CMK (cell line): ENCODE data around the gene TSNAX.
"Not testable (repeated sequence)": the region's sequence is repeated elsewhere in the genome, so short reads cannot be mapped to it uniquely, and the experiment has no call there.

Source experiments
- DNase-seq: peaks from one replicate; pipeline ENCODE4 v3.0.0-alpha.2; 2010; ENCODE audit warnings: low read depth

Gene TSNAX

DNA sequence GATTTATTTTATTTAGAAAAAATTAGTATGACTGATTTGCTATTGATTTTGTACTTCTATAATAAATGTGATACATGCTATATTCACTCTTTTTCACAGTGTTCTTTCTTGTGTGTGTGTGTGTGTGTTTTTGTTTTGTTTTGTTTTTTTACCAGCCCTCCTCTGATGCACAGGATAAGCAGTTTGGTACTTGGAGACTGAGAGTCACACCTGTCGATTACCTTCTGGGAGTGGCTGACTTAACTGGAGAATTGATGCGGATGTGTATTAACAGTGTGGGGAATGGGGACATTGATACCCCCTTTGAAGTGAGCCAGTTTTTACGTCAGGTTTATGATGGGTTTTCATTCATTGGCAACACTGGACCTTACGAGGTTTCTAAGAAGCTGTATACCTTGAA is 35.9 kb downstream of the TSNAX start:
- no peak for DNase-seq

GRCh38 chr1:231566496-231566895 is 38.0 kb downstream of the TSNAX start:
- no peak for DNase-seq

DNA sequence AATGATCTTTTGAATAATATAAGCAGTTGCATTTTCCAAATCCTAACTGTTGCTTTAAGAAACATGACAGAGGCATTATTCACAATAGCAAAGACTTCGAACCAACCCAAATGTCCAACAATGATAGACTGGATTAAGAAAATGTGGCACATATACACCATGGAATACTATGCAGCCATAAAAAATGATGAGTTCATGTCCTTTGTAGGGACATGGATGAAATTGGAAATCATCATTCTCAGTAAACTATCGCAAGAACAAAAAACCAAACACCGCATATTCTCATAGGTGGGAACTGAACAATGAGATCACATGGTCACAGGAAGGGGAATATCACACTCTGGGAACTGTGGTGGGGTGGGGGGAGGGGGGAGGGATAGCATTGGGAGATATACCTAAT is 41.8 kb downstream of the TSNAX start:
- not testable (repeated sequence) for DNase-seq

- DNase-seq: no peak
These were observed 43.4 kb downstream of the TSNAX start for GRCh38 chr1:231571904-231572303.

GRCh38 chr1:231575472-231575871 is 47.0 kb downstream of the TSNAX start:
- no peak for DNase-seq

- no peak for DNase-seq
These were observed 48.6 kb downstream of the TSNAX start for GRCh38 chr1:231576804-231577718.

- no peak for DNase-seq
These were observed 52.4 kb downstream of the TSNAX start for GRCh38 chr1:231580874-231581273.

GRCh38 chr1:231581859-231582258 is 53.4 kb downstream of the TSNAX start:
- DNase-seq: no peak

DNA sequence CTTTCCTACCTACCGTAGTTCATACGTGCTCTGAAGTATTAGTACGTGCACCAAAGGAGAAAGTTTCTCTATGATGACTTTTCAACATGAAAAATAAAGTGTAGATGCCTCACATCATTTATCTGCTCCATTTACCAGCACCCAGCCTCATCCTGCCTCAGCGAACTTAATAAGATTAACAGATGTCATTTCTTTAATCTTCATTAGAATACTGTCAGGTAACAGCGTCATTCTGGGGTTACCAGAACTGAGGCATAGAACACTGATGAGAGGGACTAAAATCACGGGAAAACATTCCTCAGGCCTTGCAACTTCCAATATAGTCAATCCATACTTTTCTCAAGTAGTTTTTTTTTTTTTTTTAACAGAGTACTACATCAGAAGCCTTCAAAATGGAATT is 54.9 kb downstream of the TSNAX start:
- DNase-seq: no peak

DNA sequence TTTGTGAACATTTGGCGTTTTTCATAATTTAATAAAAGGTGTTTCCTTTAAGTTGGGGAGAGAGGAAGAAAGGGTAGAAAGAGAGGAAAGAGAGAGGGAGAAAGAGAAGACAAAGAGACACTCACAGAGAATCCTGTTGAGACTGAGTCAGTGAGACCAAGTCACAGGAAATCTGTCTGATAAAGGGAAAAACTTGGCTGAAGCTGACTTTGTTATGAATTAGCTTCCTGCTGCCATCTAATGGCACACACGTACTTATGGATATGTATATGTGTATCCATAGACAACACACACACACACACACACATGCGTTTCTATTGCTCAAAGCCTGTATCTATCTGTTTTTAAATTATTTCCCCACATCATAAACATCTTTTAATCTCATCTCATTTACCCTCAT is 55.6 kb downstream of the TSNAX start:
- DNase-seq: no peak

DNA sequence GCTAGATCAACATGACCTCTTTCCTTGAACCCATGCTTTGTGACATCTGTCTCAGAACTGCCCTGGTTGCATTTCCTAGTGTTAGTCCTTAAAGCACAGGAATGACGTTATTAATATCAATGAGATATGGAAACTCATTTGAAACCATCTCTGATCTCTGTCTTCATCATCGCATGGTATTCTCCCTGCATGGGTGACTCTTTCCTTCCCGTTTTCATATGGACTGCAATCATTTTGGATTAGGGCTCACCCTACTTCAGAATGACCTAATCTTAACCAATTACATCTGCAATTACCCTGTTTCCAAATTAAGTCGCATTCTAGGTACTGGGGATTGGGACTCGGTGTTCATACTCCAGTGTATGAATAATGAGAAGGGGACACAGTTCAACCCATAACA is 56.5 kb downstream of the TSNAX start:
- no peak for DNase-seq

DNA sequence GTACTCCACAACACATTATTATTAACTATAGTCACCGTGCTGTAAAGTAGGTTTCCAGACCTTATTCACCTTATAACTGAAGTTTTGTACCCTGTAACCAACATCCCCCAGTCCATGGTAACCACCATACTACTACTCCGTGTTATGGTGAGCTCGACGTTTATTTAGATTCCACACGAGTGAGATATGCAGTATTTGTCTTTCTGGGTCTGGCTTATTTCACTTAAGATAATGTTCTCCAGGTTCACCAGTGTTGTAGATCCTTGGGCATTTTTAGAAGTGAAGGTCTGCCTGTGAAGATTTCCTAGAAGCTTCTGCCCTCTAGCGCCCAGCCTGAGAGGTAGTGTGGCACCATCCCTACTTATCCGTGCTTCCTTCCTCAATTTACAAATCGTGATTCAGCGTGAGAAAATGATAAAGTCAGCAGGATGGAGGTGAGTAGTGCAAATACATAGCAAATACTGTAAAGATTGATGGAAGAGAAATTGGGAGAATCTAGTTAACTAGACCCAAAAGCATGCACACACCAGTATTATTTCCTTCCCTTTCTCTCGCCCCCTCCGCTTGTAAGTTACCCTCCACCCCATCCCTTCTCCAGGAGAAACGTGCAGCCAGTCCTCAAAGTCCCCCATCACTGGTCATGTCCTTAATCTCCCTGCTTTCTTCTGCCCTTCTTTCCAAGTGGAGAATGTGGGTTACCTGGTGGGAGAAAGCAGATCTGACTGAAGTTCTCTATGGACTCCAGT is 62.2 kb downstream of the TSNAX start:
- no peak for DNase-seq

DNA sequence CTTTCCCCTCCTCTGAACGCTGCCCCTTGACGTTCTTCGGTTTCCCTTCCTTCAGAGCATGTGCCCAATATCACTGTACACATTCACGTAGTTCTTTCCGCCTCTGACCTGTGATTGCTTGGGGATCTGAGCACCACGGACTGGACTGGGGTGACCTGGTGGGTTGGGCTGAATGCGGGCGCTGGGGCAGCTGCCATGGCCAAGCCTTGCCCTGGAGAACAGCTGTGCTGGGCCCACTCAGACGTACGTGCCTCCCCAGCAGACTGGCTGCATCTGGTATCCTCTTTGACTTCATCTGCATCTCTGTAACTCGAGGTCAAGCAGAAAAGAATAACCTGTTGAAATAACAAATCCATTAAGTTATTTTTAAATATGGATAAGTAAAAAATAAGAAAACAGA is 63.0 kb downstream of the TSNAX start:
- DNase-seq: no peak

DNA sequence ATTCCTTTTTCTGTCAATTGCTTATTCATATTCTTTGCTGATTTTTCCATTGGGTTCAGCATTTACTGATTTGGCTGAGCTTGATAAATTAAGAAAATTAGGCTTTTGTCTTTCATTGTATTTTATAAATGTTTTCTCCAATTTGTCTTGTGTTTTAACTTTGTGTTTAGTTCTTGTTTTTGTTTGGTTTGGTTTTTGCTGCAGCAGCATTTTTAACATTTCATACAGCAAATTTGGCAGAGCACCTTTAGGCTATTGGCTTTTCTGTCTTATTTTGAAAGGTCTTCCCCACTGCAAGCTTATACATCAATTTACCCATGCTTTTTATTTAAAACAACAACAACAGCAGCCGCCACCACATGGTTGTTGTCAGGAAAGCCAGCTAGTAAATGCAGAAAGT is 64.3 kb downstream of the TSNAX start:
- DNase-seq: no peak

GRCh38 chr1:231593264-231593663 is 64.8 kb downstream of the TSNAX start:
- not testable (repeated sequence) for DNase-seq

- no peak for DNase-seq
These were observed 65.7 kb downstream of the TSNAX start for GRCh38 chr1:231594123-231594522.

DNA sequence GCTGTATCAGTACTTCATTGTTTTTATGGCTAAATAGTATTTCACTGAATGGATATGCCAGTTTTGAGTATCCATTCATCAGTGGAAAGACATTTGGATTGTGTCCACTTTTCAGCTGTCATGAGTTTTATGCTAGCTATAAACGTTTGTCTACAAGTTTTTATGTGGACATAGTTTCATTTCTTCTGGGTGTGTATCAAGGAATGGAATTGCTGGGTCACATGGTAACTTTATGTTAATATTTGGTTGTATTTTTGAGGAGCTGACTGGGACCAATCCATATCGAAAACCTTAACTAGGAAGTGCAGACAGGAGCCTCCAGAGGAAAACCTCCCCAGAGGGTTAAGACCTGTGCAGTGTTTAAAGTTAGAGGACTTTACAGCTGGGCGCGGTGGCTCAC is 66.3 kb downstream of the TSNAX start:
- no peak for DNase-seq

- no peak for DNase-seq
These were observed 67.9 kb downstream of the TSNAX start for GRCh38 chr1:231596337-231596791.

GRCh38 chr1:231597971-231598370 is 69.5 kb downstream of the TSNAX start:
- DNase-seq: no peak

DNA sequence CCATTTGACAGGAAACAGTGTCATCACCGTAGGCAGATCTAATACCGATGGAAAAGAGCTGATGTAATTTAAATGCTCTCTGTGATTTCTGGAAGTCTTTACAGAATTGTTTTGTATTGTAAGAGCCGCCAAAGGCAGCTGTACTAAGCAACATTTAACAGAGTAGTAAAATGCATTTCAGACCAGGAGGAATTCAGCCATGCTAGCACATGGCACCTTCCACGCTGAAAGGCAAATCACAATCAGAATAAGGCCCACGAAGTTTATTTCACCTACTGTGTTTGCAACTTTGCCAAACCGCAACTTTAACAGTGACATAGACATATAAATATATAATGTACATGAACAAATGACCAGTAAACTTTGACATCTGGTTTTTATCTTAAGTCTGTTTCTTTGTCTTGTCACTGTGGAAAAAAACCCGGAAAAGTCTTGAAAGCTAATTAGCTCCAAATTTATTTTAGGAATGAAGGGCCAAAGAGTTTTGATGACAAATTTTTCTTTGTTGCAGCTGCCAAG is 72.0 kb downstream of the TSNAX start:
- DNase-seq: no peak

DNA sequence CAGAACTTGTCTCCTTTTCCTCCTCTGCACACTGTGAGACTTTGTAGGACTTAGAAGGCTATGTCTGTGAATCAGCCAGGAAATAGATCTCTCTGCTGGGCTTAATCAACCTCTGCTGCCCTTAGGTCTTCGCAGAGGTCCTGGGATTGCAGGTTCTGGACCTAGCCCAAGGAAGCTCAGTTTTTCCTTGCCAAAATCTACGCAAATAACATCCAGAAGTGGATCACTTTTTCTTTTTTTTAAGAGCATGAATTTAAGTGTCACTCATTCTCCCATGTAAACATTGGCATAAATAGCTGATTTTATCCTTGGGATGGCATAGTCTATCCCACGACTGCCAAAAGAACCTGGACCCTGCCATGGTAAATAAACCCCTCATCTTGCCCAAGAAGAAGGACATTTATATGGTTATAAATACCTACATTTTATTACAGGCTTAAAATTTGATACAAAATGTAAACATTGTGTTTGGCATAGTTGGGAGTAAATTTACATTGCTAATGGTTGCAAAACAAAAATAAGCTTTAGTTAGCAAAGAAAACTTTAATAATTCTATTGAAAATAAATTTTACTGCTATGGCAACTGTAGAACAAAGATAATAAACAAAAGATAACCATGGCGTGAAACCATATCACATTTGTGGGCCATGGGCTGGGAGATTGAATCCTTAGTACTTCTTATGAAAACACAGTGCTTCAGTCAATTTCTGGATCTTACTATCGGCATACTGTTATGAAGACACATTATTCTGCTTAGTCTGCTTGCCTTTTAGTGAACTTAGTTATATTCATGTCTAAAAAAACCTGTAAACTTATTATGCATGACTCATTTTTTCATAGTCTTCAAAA is 73.6 kb downstream of the TSNAX start:
- no peak for DNase-seq

GRCh38 chr1:231602673-231602984 is 74.2 kb downstream of the TSNAX start:
- DNase-seq: no peak
